ENCODE measurements around the gene IRF2. TPM values are rescaled to one million over a fixed set of nuclear protein-coding genes. Genes with fewer than 3 reads are reported as not detected.

Gene IRF2
- total and polyA plus RNA-seq, 2 of the 8 experiments (the other 6 are each of a cell fraction or from before 2014, with no cell fraction given), result 13.8 to 17.0 TPM

DNA sequence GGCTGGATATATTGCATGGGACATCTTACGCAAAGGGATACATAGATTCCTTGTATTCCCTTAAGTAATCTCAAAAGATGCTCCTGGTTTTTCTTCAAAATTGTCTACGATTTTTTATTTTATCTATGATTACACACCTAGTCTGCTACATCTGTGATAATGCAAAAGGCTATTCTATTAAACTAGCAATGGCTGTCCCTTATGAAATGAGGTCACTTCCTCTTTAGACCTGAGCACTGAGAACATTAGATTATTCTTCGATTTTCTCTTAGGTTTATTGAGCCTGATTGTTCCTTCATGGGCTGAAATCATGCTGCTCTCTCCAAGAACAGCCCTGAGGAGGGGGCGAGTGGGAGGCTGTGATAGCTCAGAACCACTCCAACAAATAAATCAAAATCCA lies 129.9 kb downstream of the IRF2 start:
- H3K9me3 ChIP-seq (ENCODE audit: insufficient read depth in 2 of 2, low read depth in 1 of 2, low read length in 1 of 2), result no peaks in the 10 kb centered on the region
- no peak for FAIRE-seq

More for the DNA sequence above, 129.9 kb downstream of the IRF2 start:
- Histone ChIP-seq H2BK120ac (replicated peaks; ENCODE audit: low read depth, low read length) (no peak overlapping the region), H3K4me3 (ENCODE audit: extremely low read depth in 1 of 4, insufficient read depth in 2 of 4, low read depth in 3 of 4, low read length in 4 of 4) (no peak overlapping the region), H3K4ac (replicated peaks; ENCODE audit: insufficient read length, low read depth, low read length) (no peak overlapping the region), H3K27ac (ENCODE audit: low read depth, low read length) (no peak overlapping the region), H3K79me2 (ENCODE audit: control insufficient read depth in 1 of 2, insufficient read depth in 2 of 2, low read length in 2 of 2) (no peaks in the 10 kb centered on the region), H3K36me3 (ENCODE audit: control insufficient read depth in 2 of 4, insufficient read depth in 4 of 4, low read length in 3 of 4) (no peaks in the 10 kb centered on the region), H2BK12ac (ENCODE audit: low read depth, low read length) (no peak overlapping the region), H3K14ac (ENCODE audit: insufficient read length) (no peak overlapping the region), H2BK15ac (ENCODE audit: low read length) (no peak overlapping the region), H3K23ac (ENCODE audit: insufficient read length) (no peak overlapping the region), H3K56ac (replicated peaks; ENCODE audit: insufficient read length, low read depth, low read length) (no peak overlapping the region), H2BK20ac (ENCODE audit: low read length) (no peak overlapping the region), H3K4me2 (ENCODE audit: insufficient read depth in 1 of 2, low read depth in 2 of 2, low read length in 2 of 2) (peak overlapping the region in 1 of 2 experiments; percentile 83; a peak in 1 of 4 replicates), H4K5ac (ENCODE audit: insufficient read length, low read depth, low read length) (no peak overlapping the region), H4K20me1 (replicated peaks in 1 of 2; ENCODE audit: control insufficient read depth in 1 of 2, insufficient read depth in 2 of 2, low read length in 2 of 2) (no peaks in the 10 kb centered on the region), H4K91ac (replicated peaks; ENCODE audit: insufficient read length, low read length) (no peak overlapping the region), H3K79me1 (ENCODE audit: low read depth, low read length) (no peaks in the 10 kb centered on the region), H2BK5ac (ENCODE audit: low read depth, low read length) (no peak overlapping the region), H3K27me3 (replicated peaks in 1 of 4; ENCODE audit: control insufficient read depth in 3 of 4, extremely low read depth in 1 of 4, insufficient read depth in 3 of 4, low read length in 3 of 4) (no peaks in the 10 kb centered on the region; a peak in 1 of 7 replicates), H3K18ac (ENCODE audit: extremely low read depth, low read length) (no peak overlapping the region), H3K9ac (replicated peaks in 1 of 4; ENCODE audit: extremely low read depth in 1 of 4, low read depth in 3 of 4, low read length in 3 of 4) (no peak overlapping the region), H3K4me1 (replicated peaks in 1 of 4; ENCODE audit: control insufficient read depth in 3 of 4, insufficient read depth in 4 of 4, low read length in 3 of 4) (peaks cover 9 to 22% (median 19%) of the 10 kb centered on the region in 4 experiments), H4K8ac (ENCODE audit: extremely low read depth, insufficient read depth, low read length) (no peak overlapping the region), H2AFZ (ENCODE audit: low read length) (0 out of 2 replicates have a peak overlapping the region, but pooled peaks have one; percentile 17), H2AK5ac (ENCODE audit: low read depth, low read length) (no peak overlapping the region), H3K23me2 (ENCODE audit: low read depth, low read length) (peaks cover 6% of the 10 kb centered on the region)
- DNase-seq (ENCODE audit: low read depth in 1 of 2, low spot score in 2 of 2), result no peak
- no peak for TF ChIP-seq GABPA (IDR thresholded peaks at IDR 0.05; ENCODE audit: borderline replicate concordance, insufficient read depth, low read length)
- no peak for TF ChIP-seq CHD2 (IDR thresholded peaks at IDR 0.05; ENCODE audit: low read length)
- TF ChIP-seq BRCA1 (IDR thresholded peaks at IDR 0.05; ENCODE audit: low read depth, low read length), result no peak
- TF ChIP-seq HDAC6 (IDR thresholded peaks at IDR 0.05; ENCODE audit: low read depth, low read length), result no peak
- TF ChIP-seq EZH2 (IDR thresholded peaks at IDR 0.05; ENCODE audit: low read depth, low read length, severe bottlenecking), result no peak
- no peak for TF ChIP-seq BCL11A (IDR thresholded peaks at IDR 0.05; ENCODE audit: low read depth in 2 of 2, low read length in 2 of 2)
- no peak for TF ChIP-seq GTF2F1 (IDR thresholded peaks at IDR 0.05; ENCODE audit: borderline replicate concordance, low read depth, low read length)
- no peak for TF ChIP-seq SIN3A (conservative IDR thresholded peaks at IDR 0.05 in 1 of 2, IDR thresholded peaks at IDR 0.05 in 1 of 2; ENCODE audit: low read depth in 1 of 2, low read length in 2 of 2)
- TF ChIP-seq EP300 (IDR thresholded peaks at IDR 0.05; ENCODE audit: borderline replicate concordance in 1 of 2, low read depth in 2 of 2, low read length in 2 of 2), result no peak
- ChIA-PET CTCF (ENCODE audit: partially characterized antibody) (interaction anchor here (0.9 kb wide), 1 partner anchor 80 kb away, joined by 3 read pairs; no protein-coding TSS in a partner anchor), POLR2A (ENCODE audit: partially characterized antibody) (interaction anchor here (1.1 kb wide), 1 partner anchor 12 kb away, joined by 3 read pairs; no protein-coding TSS in a partner anchor)
- 83% methylated on average over 4 of the region's 4 CpGs; no CpG with 5 or more reads in 1 of the 2 experiments for WGBS, 2 experiments (ENCODE audit: extremely low coverage in 1 of 2, insufficient coverage in 1 of 2, insufficient read length in 1 of 2, insufficient replicate concordance in 2 of 2, low coverage in 1 of 2, low lambda C conversion rate in 2 of 2, missing lambda C conversion rate in 1 of 2)
